HCT116 (cell line): ENCODE data around the gene NBAS. TPM values are rescaled to one million over a fixed set of nuclear protein-coding genes. Genes with fewer than 3 reads are reported as not detected.

ENCODE experiments used
- ATAC-seq: fragments of 200-7000 bp; cut with Tn5 transposase; 2 replicates; pipeline ENCODE4 v1.9.1; 2020; ENCODE audit warnings: mild to moderate bottlenecking, moderate library complexity
- BruUV-seq: library from RNA; stranded (reverse); fragments of 400-500 nt; replicated peaks from 2 replicates; lab custom pipeline; 2021; lab: Mats Ljungman, UMichigan
- CTCF ChIA-PET: fragments of 300-600 bp; sonication (Branson Sonifier 250); formaldehyde crosslinking; loops from one replicate; lab custom pipeline; 2021; ENCODE audit warnings: antibody characterized with exemption; lab: Charles Lee
- POLR2A ChIA-PET: fragments of 300-600, 350-600 bp; sonication (Branson Sonifier 250); formaldehyde crosslinking; loops from one replicate; lab custom pipeline; 2021; ENCODE audit warnings: antibody characterized with exemption; lab: Charles Lee
- RAD21 ChIA-PET, 2 experiments: fragments of 300-600 bp; sonication (Branson Sonifier 250); formaldehyde crosslinking; loops; one replicate each; lab custom pipeline; 2023; ENCODE audit warnings: low total read pairs in 2 of 2; ENCODE audit not compliant: uncharacterized antibody in 2 of 2, unreplicated experiment in 2 of 2, low non-redundant PET in 1 of 2; lab: Charles Lee
- DNase-seq: peaks from one replicate; pipeline ENCODE4 v3.0.0-alpha.2; 2010; ENCODE audit warnings: low read depth, low spot score
- H2AFZ ChIP-seq: fragments of 200-600 bp; shearing (Covaris generic), sonication (generic); 2 replicates; pipeline ENCODE4 v1.6.1; 2017; ENCODE audit warnings: low read depth, mixed run types, mixed read lengths, antibody characterized with exemption, low read length; ENCODE audit not compliant: poor library complexity, severe bottlenecking
- H3K27ac ChIP-seq: 2 replicates; pipeline ENCODE4 v1.5.1; 2012; ENCODE audit warnings: low read depth, low read length
- H3K27me3 ChIP-seq: fragments of 200-600 bp; sonication (generic); 2 replicates; pipeline ENCODE4 v1.6.1; 2016; ENCODE audit warnings: mixed run types, low read length, mixed read lengths; ENCODE audit not compliant: insufficient read depth
- H3K36me3 ChIP-seq, 2 experiments: fragments of 200-500 bp in 1 of 2; fragments of 200-600 bp in 1 of 2; sonication (Bioruptor generic) in 1 of 2; sonication (generic) in 1 of 2; 2 replicates each; pipeline versions ENCODE4 v1.5.1 to v1.6.1; 2014 to 2016; ENCODE audit warnings: low read length in 2 of 2, inconsistent platforms in 1 of 2, mixed read lengths in 1 of 2, mixed run types in 1 of 2; ENCODE audit not compliant: insufficient read depth in 2 of 2, control insufficient read depth in 1 of 2
- H3K4me1 ChIP-seq, 2 experiments: fragments of 200-600 bp in 1 of 2; sonication (generic) in 1 of 2; 2 replicates each; pipeline versions ENCODE4 v1.5.1 to v1.6.1; 2012 to 2017; ENCODE audit warnings: low read length in 2 of 2, inconsistent platforms in 1 of 2, mild to moderate bottlenecking in 1 of 2, mixed read lengths in 1 of 2, mixed run types in 1 of 2, moderate library complexity in 1 of 2; ENCODE audit not compliant: insufficient read depth in 2 of 2, control insufficient read depth in 1 of 2
- H3K4me2 ChIP-seq: fragments of 200-600 bp; sonication (generic); 2 replicates; pipeline ENCODE4 v1.6.1; 2017; ENCODE audit warnings: mixed run types, low read length, mixed read lengths
- H3K4me3 ChIP-seq, 2 experiments: fragments of 200-600 bp in 1 of 2; sonication (generic) in 1 of 2; replicated peaks in 1 of 2; 2 replicates each; pipeline ENCODE4 v1.5.1; 2011 to 2016; ENCODE audit warnings: low read length in 2 of 2, control low read depth in 1 of 2, low read depth in 1 of 2, mild to moderate bottlenecking in 1 of 2, mixed read lengths in 1 of 2, mixed run types in 1 of 2
- H3K79me2 ChIP-seq: fragments of 200-600 bp; sonication (generic); 2 replicates; pipeline ENCODE4 v1.6.1; 2017; ENCODE audit warnings: mild to moderate bottlenecking, mixed run types, low read length, moderate library complexity, mixed read lengths; ENCODE audit not compliant: insufficient read depth
- H3K9ac ChIP-seq: fragments of 200-600 bp; sonication (generic); 2 replicates; pipeline ENCODE4 v1.6.1; 2016; ENCODE audit warnings: low read length, mixed read lengths
- H3K9me2 ChIP-seq: fragments of 200-600 bp; sonication (generic), shearing (Covaris generic); 2 replicates; pipeline ENCODE4 v1.6.1; 2017; ENCODE audit warnings: mixed run types, mild to moderate bottlenecking, moderate library complexity; ENCODE audit not compliant: insufficient read depth
- H3K9me3 ChIP-seq, 2 experiments: fragments of 200-500 bp in 1 of 2; fragments of 200-600 bp in 1 of 2; sonication (Bioruptor generic) in 1 of 2; sonication (generic) in 1 of 2; 2 replicates each; pipeline ENCODE4 v1.6.1; 2014 to 2017; ENCODE audit warnings: low read length in 2 of 2, mixed read lengths in 2 of 2, inconsistent platforms in 1 of 2, low read depth in 1 of 2, mild to moderate bottlenecking in 1 of 2, mixed run types in 1 of 2, moderate library complexity in 1 of 2; ENCODE audit not compliant: control insufficient read depth in 1 of 2, insufficient read depth in 1 of 2
- H4K20me1 ChIP-seq: fragments of 200-600 bp; sonication (generic), shearing (Covaris generic); 2 replicates; pipeline ENCODE4 v1.6.1; 2017; ENCODE audit warnings: mixed run types, mild to moderate bottlenecking, moderate library complexity; ENCODE audit not compliant: insufficient read depth
- CBX3 ChIP-seq: IDR thresholded peaks from 2 replicates; pipeline ENCODE4 v1.6.1; 2012; ENCODE audit warnings: low read depth
- CEBPB ChIP-seq: IDR thresholded peaks from 2 replicates; pipeline ENCODE4 v1.6.1; 2012; ENCODE audit warnings: low read depth
- EGR1 ChIP-seq: IDR thresholded peaks from 2 replicates; pipeline ENCODE4 v1.6.1; 2012; ENCODE audit warnings: low read depth
- EZH2 ChIP-seq: fragments of 200-600 bp; sonication (generic); IDR thresholded peaks from 2 replicates; pipeline ENCODE4 v1.6.1; 2017; ENCODE audit warnings: antibody characterized with exemption, mixed run types
- EZH2phosphoT487 ChIP-seq: fragments of 200-600 bp; IDR thresholded peaks from 2 replicates; pipeline ENCODE4 v1.6.1; 2018; ENCODE audit warnings: antibody characterized with exemption, borderline replicate concordance
- FOSL1 ChIP-seq: IDR thresholded peaks from 2 replicates; pipeline ENCODE4 v1.6.1; 2012; ENCODE audit warnings: low read depth
- JUND ChIP-seq: IDR thresholded peaks from 2 replicates; pipeline ENCODE4 v1.6.1; 2012
- POLR2A ChIP-seq: IDR thresholded peaks from 2 replicates; pipeline ENCODE4 v1.7.0; 2011; ENCODE audit warnings: borderline replicate concordance; ENCODE audit not compliant: insufficient read depth, insufficient read length; ENCODE audit errors: extremely low read depth
- POLR2AphosphoS5 ChIP-seq: IDR thresholded peaks from 2 replicates; pipeline ENCODE4 v1.6.1; 2011; ENCODE audit warnings: mild to moderate bottlenecking, low read depth, low read length, moderate library complexity
- RAD21 ChIP-seq: IDR thresholded peaks from 2 replicates; pipeline ENCODE4 v1.6.1; 2012; ENCODE audit warnings: low read depth, mild to moderate bottlenecking
- SP1 ChIP-seq: IDR thresholded peaks from 2 replicates; pipeline ENCODE4 v1.6.1; 2012; ENCODE audit warnings: low read depth
- SRF ChIP-seq: IDR thresholded peaks from 2 replicates; pipeline ENCODE4 v1.6.1; 2012; ENCODE audit warnings: low read depth
- TCF7L2 ChIP-seq: IDR thresholded peaks from 2 replicates; pipeline ENCODE4 v1.7.0; 2011; ENCODE audit warnings: borderline replicate concordance, inconsistent platforms; ENCODE audit not compliant: insufficient read depth, insufficient read length; ENCODE audit errors: extremely low read depth
- YY1 ChIP-seq: IDR thresholded peaks from 2 replicates; pipeline ENCODE4 v1.6.1; 2011; ENCODE audit warnings: low read length, low read depth, moderate library complexity, mild to moderate bottlenecking; ENCODE audit not compliant: insufficient replicate concordance; ENCODE audit errors: extremely low read depth
- ZNF274 ChIP-seq: fragments of 200-500 bp; sonication (Bioruptor generic); IDR thresholded peaks from 2 replicates; pipeline ENCODE4 v1.6.1; 2014; ENCODE audit warnings: mild to moderate bottlenecking, low read depth, low read length, inconsistent platforms
- intact Hi-C: fragments of 100-400 bp; cut with micrococcal nuclease; formaldehyde crosslinking; loops from 2 replicates; pipeline ENCODE4 v1.10.0; 2022
- total RNA-seq: library from RNA; stranded (reverse); gene quantifications from one replicate; pipeline ENCODE4 v1.2.1, GENCODE V29; 2021; ENCODE audit not compliant: unreplicated experiment
- TF ChIP-seq, protein P1 (sequence below), 3 experiments: fragments of 200-600 bp in 1 of 3; sonication (generic) in 1 of 3; IDR thresholded peaks in 2 of 3; conservative IDR thresholded peaks in 1 of 3; 2 replicates each; pipeline ENCODE4 v1.5.1; 2012 to 2017; ENCODE audit warnings: low read depth in 2 of 3, low read length in 2 of 3, antibody characterized with exemption in 1 of 3, borderline replicate concordance in 1 of 3, control low read depth in 1 of 3, mild to moderate bottlenecking in 1 of 3, mixed read lengths in 1 of 3, mixed run types in 1 of 3, moderate library complexity in 1 of 3; ENCODE audit not compliant: insufficient read depth in 1 of 3
- TF ChIP-seq, protein P2 (sequence below): IDR thresholded peaks from 2 replicates; pipeline ENCODE4 v1.6.1; 2012
- TF ChIP-seq, protein P3 (sequence below): IDR thresholded peaks from 2 replicates; pipeline ENCODE4 v1.6.1; 2012

Gene NBAS
- total RNA-seq, 1 experiment from 2014 or later = 32.8 TPM

DNA sequence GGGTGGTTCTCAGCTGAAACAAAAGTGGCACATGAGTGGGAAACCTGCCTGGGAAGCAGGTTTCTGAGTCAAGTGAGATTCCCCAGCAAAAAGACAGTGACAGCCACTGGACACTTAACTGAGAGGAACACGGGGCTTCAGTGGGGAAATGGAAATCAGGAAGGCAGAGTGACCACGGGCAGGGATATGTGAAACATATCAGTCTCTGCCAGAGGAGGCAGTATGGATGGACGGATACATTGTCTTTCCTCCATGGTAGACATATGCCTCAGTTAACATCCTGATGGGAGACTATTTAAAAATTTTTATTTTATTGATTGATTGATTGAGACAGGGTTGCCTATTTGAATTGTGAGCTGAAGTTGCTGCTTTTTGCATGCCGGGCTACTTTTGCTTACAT lies 292.1 kb downstream of the NBAS start:
- no TSS peak for BruUV-seq
- Histone ChIP-seq H3K4me1 (no peaks in the 10 kb centered on the region), H3K9me2 (no peaks in the 10 kb centered on the region), H3K79me2 (no peaks in the 10 kb centered on the region), H3K9ac (no peak overlapping the region), H3K27me3 (no peaks in the 10 kb centered on the region), H3K36me3 (no peaks in the 10 kb centered on the region), H3K4me2 (no peak overlapping the region), H2AFZ (no peak overlapping the region), H3K4me3 (no peak overlapping the region), H3K9me3 (no peaks in the 10 kb centered on the region), H3K27ac (no peak overlapping the region), H4K20me1 (no peaks in the 10 kb centered on the region)
- ChIA-PET RAD21 (no interaction called here), POLR2A (no interaction called here), CTCF (no interaction called here)
- TF ChIP-seq SRF = no peak
- TF ChIP-seq JUND = no peak
- no peak for TF ChIP-seq EGR1
- TF ChIP-seq, protein P1, sequence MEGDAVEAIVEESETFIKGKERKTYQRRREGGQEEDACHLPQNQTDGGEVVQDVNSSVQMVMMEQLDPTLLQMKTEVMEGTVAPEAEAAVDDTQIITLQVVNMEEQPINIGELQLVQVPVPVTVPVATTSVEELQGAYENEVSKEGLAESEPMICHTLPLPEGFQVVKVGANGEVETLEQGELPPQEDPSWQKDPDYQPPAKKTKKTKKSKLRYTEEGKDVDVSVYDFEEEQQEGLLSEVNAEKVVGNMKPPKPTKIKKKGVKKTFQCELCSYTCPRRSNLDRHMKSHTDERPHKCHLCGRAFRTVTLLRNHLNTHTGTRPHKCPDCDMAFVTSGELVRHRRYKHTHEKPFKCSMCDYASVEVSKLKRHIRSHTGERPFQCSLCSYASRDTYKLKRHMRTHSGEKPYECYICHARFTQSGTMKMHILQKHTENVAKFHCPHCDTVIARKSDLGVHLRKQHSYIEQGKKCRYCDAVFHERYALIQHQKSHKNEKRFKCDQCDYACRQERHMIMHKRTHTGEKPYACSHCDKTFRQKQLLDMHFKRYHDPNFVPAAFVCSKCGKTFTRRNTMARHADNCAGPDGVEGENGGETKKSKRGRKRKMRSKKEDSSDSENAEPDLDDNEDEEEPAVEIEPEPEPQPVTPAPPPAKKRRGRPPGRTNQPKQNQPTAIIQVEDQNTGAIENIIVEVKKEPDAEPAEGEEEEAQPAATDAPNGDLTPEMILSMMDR (IDR thresholded peaks at IDR 0.05 in 2 of 3, conservative IDR thresholded peaks at IDR 0.05 in 1 of 3; ENCODE audit: borderline replicate concordance in 1 of 3, insufficient read depth in 1 of 3, low read depth in 2 of 3, low read length in 2 of 3) = 0 out of 6 replicates have a peak, but pooled peaks of 1 of the 3 experiments have one; percentile 6
- no peak for TF ChIP-seq POLR2AphosphoS5
- TF ChIP-seq POLR2A = no peak
- DNase-seq (no peak), ATAC-seq (0 out of 2 replicates have a peak, but pooled peaks have one; percentile 40)
- intact Hi-C loops = no loop called here

DNA sequence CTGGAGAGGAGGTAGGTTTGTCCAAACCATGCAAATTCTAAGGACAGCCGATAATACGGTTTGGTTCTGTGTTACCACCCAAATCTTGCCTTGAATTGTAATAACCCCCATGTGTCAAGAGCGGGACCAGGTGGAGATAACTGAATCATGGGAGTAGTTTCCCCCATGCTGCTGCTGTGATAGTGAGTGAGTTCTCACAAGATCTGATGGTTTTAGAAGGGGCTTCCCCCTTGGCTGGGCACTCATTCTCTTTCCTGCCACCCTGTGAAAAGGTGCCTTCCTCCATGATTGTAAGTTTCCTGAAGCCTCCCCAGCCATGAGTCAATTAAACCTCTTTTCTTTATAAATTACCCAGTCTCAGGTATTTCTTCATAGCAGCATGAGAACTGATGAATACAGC lies 295.2 kb downstream of the NBAS start:
- no peaks in the 10 kb centered on the region for H3K9me2 ChIP-seq
- TF ChIP-seq EZH2 (no peak), EGR1 (no peak), FOSL1 (no peak), CBX3 (no peak), CEBPB (no peak), JUND (no peak), YY1 (no peak), EZH2phosphoT487 (no peak), RAD21 (no peak), TCF7L2 (no peak), POLR2AphosphoS5 (no peak), ZNF274 (no peak), SP1 (no peak)
- TF ChIP-seq, protein P2, sequence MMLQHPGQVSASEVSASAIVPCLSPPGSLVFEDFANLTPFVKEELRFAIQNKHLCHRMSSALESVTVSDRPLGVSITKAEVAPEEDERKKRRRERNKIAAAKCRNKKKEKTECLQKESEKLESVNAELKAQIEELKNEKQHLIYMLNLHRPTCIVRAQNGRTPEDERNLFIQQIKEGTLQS = no peak
- TF ChIP-seq, protein P3, sequence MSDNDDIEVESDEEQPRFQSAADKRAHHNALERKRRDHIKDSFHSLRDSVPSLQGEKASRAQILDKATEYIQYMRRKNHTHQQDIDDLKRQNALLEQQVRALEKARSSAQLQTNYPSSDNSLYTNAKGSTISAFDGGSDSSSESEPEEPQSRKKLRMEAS = no peak
- ATAC-seq = no peak
- H3K27ac ChIP-seq = no peak overlapping the region
- RAD21 ChIA-PET = no interaction called here
- H3K4me1 ChIP-seq = no peaks in the 10 kb centered on the region
- POLR2A ChIA-PET = no interaction called here
- no peak overlapping the region for H3K4me2 ChIP-seq
- CTCF ChIA-PET = no interaction called here
- H3K27me3 ChIP-seq = no peaks in the 10 kb centered on the region
- DNase-seq = no peak
- intact Hi-C loops = no loop called here
- no peak overlapping the region for H2AFZ ChIP-seq
- H3K79me2 ChIP-seq = no peaks in the 10 kb centered on the region
- H3K4me3 ChIP-seq = no peak overlapping the region
- H4K20me1 ChIP-seq = no peaks in the 10 kb centered on the region
- H3K9me3 ChIP-seq = no peaks in the 10 kb centered on the region
- no peak overlapping the region for H3K9ac ChIP-seq
- no TSS peak for BruUV-seq
- H3K36me3 ChIP-seq = no peaks in the 10 kb centered on the region
